Measurements from ENCODE around the gene EZR. TPM values are rescaled to one million over a fixed set of nuclear protein-coding genes. Genes with fewer than 3 reads are reported as not detected.

Gene EZR
- total and polyA plus RNA-seq, 11 donors = 114 to 541 (median 161) TPM

- Histone ChIP-seq H3K27me3 (no peaks in the 10 kb centered on the region), H3K4me1 (peaks cover 0 to 21% (median 2%) of the 10 kb centered on the region in 12 donors), H3K27ac (peak overlapping the region in 2 of 12 donors; percentile 7 to 28), H3K4me3 (no peak overlapping the region), H3K9me3 (no peaks in the 10 kb centered on the region), H3K36me3 (peaks cover 0 to 50% (median 40%) of the 10 kb centered on the region in 9 donors)
- WGBS, 4 donors = 71 to 84% (median 76%) methylated on average over 12 of the region's 12 CpGs
- TF ChIP-seq CTCF (IDR thresholded peaks at IDR 0.05) (no peak), POLR2A (IDR thresholded peaks at IDR 0.05) (no peak)
- intact Hi-C loops (cut with DNase I) = loop anchor here in 1 of 10 donors (10.0 kb wide), 1 partner anchor 48 kb away; no protein-coding TSS in a partner anchor
- DNase-seq (peak in 1 of 5 donors; percentile 48), ATAC-seq (peak in 2 of 4 donors; percentile 39 to 51)
Measured at GRCh38 chr6:158762787-158763433, 56.3 kb downstream of the EZR start.

GRCh38 chr6:158761746-158762145, 57.4 kb downstream of the EZR start:
- Histone ChIP-seq H3K36me3 (peaks cover 0 to 39% (median 28%) of the 10 kb centered on the region in 9 donors), H3K9me3 (no peaks in the 10 kb centered on the region), H3K27me3 (no peaks in the 10 kb centered on the region), H3K27ac (no peak overlapping the region), H3K4me1 (peaks cover 0 to 12% (median 0%) of the 10 kb centered on the region in 12 donors), H3K4me3 (no peak overlapping the region)
- intact Hi-C loops (cut with DNase I) = loop anchor here in 1 of 10 donors (10.0 kb wide), 1 partner anchor 47 kb away; no protein-coding TSS in a partner anchor
- TF ChIP-seq CTCF (IDR thresholded peaks at IDR 0.05) (no peak), POLR2A (IDR thresholded peaks at IDR 0.05) (no peak)
- ATAC-seq (no peak), DNase-seq (no peak)
- 89 to 96% (median 93%) methylated on average over 10 of the region's 10 CpGs for WGBS, 4 donors

GRCh38 chr6:158760618-158761250, 58.4 kb downstream of the EZR start:
- H3K36me3 ChIP-seq = peaks cover 0 to 28% (median 18%) of the 10 kb centered on the region in 9 donors

More at GRCh38 chr6:158760618-158761250, 58.4 kb downstream of the EZR start:
- Histone ChIP-seq H3K4me3 (no peak overlapping the region), H3K27ac (no peak overlapping the region), H3K9me3 (no peaks in the 10 kb centered on the region), H3K4me1 (peaks cover 0 to 12% (median 0%) of the 10 kb centered on the region in 12 donors), H3K27me3 (no peaks in the 10 kb centered on the region)
- no peak for TF ChIP-seq POLR2A (IDR thresholded peaks at IDR 0.05)
- no peak for TF ChIP-seq CTCF (IDR thresholded peaks at IDR 0.05)
- intact Hi-C loops (cut with DNase I) = loop anchor here in 1 of 10 donors (10.0 kb wide), 1 partner anchor 46 kb away; no protein-coding TSS in a partner anchor
- ATAC-seq (no peak), DNase-seq (peak in 1 of 5 donors; percentile 48)
- 77 to 81% (median 77%) methylated on average over 17 of the region's 17 CpGs for WGBS, 4 donors
